ENCODE measurements around the gene MORN2.

Gene MORN2

DNA sequence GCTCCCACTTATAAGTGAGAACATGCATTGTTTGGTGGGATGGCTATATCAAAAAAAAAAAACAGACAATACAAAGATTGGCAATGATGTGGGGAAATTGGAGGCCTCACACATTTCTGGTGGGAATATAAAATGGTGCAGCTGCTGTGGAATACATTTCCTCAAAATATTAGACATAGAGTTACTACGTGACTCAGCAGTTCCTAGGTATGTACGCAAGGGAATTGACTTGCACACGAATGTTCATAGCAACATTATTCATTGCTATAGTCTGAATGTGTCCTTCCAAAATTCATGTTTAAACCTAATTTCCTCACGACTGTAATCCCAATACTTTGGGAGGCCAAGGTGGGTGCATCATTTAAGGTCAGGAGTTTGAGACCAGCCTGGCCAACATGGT is 11.6 kb downstream of the MORN2 start:
- Histone ChIP-seq H3K27me3 (ENCODE audit: insufficient read depth, low read length, poor library complexity) (no peaks in the 10 kb centered on the region), H3K9me3 (ENCODE audit: insufficient read depth, low read length, severe bottlenecking) (no peaks in the 10 kb centered on the region), H3K27ac (ENCODE audit: low read length) (no peak overlapping the region), H3K4me2 (ENCODE audit: insufficient read depth, low read length) (no peak overlapping the region), H2AFZ (ENCODE audit: low read depth, low read length) (no peak overlapping the region), H3K4me3 (ENCODE audit: low read depth in 1 of 2, low read length in 2 of 2) (no peak overlapping the region), H3K9ac (ENCODE audit: low read depth, low read length) (no peak overlapping the region), H3K79me2 (ENCODE audit: insufficient read depth, low read length) (no peaks in the 10 kb centered on the region), H4K20me1 (ENCODE audit: insufficient read depth, low read length) (no peaks in the 10 kb centered on the region), H3K4me1 (ENCODE audit: insufficient read depth, low read length) (no peaks in the 10 kb centered on the region), H3K36me3 (ENCODE audit: insufficient read depth, low read length) (no peaks in the 10 kb centered on the region)
- DNase-seq (no peak), ATAC-seq (ENCODE audit: insufficient read depth, low read depth) (no peak)
- no peak for TF ChIP-seq EZH2 (IDR thresholded peaks at IDR 0.05; ENCODE audit: borderline replicate concordance, low read depth, low read length, severe bottlenecking)
- TF ChIP-seq, protein P1, sequence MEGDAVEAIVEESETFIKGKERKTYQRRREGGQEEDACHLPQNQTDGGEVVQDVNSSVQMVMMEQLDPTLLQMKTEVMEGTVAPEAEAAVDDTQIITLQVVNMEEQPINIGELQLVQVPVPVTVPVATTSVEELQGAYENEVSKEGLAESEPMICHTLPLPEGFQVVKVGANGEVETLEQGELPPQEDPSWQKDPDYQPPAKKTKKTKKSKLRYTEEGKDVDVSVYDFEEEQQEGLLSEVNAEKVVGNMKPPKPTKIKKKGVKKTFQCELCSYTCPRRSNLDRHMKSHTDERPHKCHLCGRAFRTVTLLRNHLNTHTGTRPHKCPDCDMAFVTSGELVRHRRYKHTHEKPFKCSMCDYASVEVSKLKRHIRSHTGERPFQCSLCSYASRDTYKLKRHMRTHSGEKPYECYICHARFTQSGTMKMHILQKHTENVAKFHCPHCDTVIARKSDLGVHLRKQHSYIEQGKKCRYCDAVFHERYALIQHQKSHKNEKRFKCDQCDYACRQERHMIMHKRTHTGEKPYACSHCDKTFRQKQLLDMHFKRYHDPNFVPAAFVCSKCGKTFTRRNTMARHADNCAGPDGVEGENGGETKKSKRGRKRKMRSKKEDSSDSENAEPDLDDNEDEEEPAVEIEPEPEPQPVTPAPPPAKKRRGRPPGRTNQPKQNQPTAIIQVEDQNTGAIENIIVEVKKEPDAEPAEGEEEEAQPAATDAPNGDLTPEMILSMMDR (IDR thresholded peaks at IDR 0.05; ENCODE audit: borderline replicate concordance, extremely low read depth, low read length, poor library complexity, severe bottlenecking), result no peak

DNA sequence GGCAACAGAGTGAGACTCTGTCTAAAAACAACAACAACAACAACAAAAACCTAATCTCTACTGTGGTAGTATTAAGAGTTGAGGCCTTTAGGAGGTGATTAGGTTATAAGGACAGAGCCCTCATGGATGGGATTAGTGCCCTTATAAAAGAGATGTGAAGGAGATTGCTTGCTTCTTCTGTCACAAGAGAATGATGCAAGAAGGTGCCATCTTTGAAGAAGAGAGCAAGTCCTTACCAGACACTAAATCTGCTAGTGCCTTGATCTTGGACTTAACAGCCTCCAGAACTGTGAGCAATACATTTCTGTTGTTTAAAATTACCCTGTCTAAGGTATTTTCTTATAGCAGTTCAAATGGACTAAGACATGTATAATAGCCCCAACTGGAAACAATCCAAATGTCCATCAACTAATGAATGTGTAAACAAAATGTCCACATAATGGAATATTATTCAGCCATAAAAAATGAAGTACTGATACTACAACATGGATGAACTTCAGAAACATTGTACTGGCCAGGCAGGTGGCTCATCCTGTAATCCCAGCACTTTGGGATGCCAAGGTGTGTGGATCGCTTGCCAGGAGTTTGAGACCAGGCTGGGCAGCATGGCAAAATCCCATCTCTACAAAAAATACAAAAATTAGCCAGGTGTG is 12.3 kb downstream of the MORN2 start:
- Histone ChIP-seq H3K36me3 (ENCODE audit: insufficient read depth, low read length) (no peaks in the 10 kb centered on the region), H3K79me2 (ENCODE audit: insufficient read depth, low read length) (no peaks in the 10 kb centered on the region), H3K4me2 (ENCODE audit: insufficient read depth, low read length) (no peak overlapping the region), H4K20me1 (ENCODE audit: insufficient read depth, low read length) (no peaks in the 10 kb centered on the region), H3K4me1 (ENCODE audit: insufficient read depth, low read length) (no peaks in the 10 kb centered on the region), H3K4me3 (ENCODE audit: low read depth in 1 of 2, low read length in 2 of 2) (no peak overlapping the region), H2AFZ (ENCODE audit: low read depth, low read length) (no peak overlapping the region), H3K27ac (ENCODE audit: low read length) (no peak overlapping the region), H3K9me3 (ENCODE audit: insufficient read depth, low read length, severe bottlenecking) (no peaks in the 10 kb centered on the region), H3K9ac (ENCODE audit: low read depth, low read length) (no peak overlapping the region), H3K27me3 (ENCODE audit: insufficient read depth, low read length, poor library complexity) (no peaks in the 10 kb centered on the region)
- ATAC-seq (ENCODE audit: insufficient read depth, low read depth) (no peak), DNase-seq (no peak)
- no peak for TF ChIP-seq EZH2 (IDR thresholded peaks at IDR 0.05; ENCODE audit: borderline replicate concordance, low read depth, low read length, severe bottlenecking)
- TF ChIP-seq, protein P1 (IDR thresholded peaks at IDR 0.05; ENCODE audit: borderline replicate concordance, extremely low read depth, low read length, poor library complexity, severe bottlenecking), result no peak

DNA sequence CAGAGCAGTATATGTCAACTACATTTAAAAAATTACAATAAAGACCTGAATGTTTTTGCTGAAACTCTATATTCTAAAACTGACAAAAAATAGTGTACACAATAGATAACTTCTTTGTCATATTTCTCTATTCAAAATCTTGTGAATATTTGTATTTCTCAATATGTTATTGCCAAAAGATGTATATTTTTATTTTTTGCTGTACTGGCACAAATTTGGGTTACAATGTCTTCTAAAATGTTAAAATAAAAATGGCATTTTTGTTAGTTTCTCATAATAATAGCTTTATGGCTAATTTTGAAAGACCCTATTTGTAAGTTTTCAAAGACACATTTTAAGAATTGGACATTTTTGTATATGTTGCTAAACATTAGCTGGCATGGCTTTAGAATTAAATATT is 13.3 kb downstream of the MORN2 start:
- Histone ChIP-seq H2AFZ (ENCODE audit: low read depth, low read length) (no peak overlapping the region), H3K36me3 (ENCODE audit: insufficient read depth, low read length) (no peaks in the 10 kb centered on the region), H3K27me3 (ENCODE audit: insufficient read depth, low read length, poor library complexity) (no peaks in the 10 kb centered on the region), H4K20me1 (ENCODE audit: insufficient read depth, low read length) (no peaks in the 10 kb centered on the region), H3K27ac (ENCODE audit: low read length) (no peak overlapping the region), H3K9me3 (ENCODE audit: insufficient read depth, low read length, severe bottlenecking) (no peaks in the 10 kb centered on the region), H3K4me2 (ENCODE audit: insufficient read depth, low read length) (no peak overlapping the region), H3K79me2 (ENCODE audit: insufficient read depth, low read length) (no peaks in the 10 kb centered on the region), H3K4me1 (ENCODE audit: insufficient read depth, low read length) (no peaks in the 10 kb centered on the region), H3K4me3 (ENCODE audit: low read depth in 1 of 2, low read length in 2 of 2) (no peak overlapping the region), H3K9ac (ENCODE audit: low read depth, low read length) (no peak overlapping the region)
- DNase-seq, result no peak
- TF ChIP-seq, protein P1 (IDR thresholded peaks at IDR 0.05; ENCODE audit: borderline replicate concordance, extremely low read depth, low read length, poor library complexity, severe bottlenecking), result no peak
- no peak for TF ChIP-seq EZH2 (IDR thresholded peaks at IDR 0.05; ENCODE audit: borderline replicate concordance, low read depth, low read length, severe bottlenecking)
- ATAC-seq (ENCODE audit: insufficient read depth, low read depth), result no peak
